Mesendoderm (in vitro differentiated cells): ENCODE results near the gene KRTAP4-3.
"Not testable (repeated sequence)": the region's sequence is repeated elsewhere in the genome, so short reads cannot be mapped to it uniquely, and the experiment has no call there.

Experiments used
- DNase-seq: peaks from one replicate; pipeline ENCODE4 v3.0.0; 2013
- H2AK5ac ChIP-seq: 2 replicates; pipeline ENCODE4 v1.6.1; 2013; ENCODE audit warnings: low read length, inconsistent platforms
- H2BK120ac ChIP-seq: 2 replicates; pipeline ENCODE4 v1.6.1; 2013; ENCODE audit warnings: low read depth, mild to moderate bottlenecking, low read length, moderate library complexity, mixed read lengths
- H2BK15ac ChIP-seq: replicated peaks from 2 replicates; pipeline ENCODE4 v1.6.1; 2013; ENCODE audit warnings: low read depth, mild to moderate bottlenecking, moderate library complexity
- H2BK5ac ChIP-seq: 2 replicates; pipeline ENCODE4 v1.6.1; 2013; ENCODE audit warnings: low read length, inconsistent platforms
- H3K18ac ChIP-seq: 2 replicates; pipeline ENCODE4 v1.6.1; 2013; ENCODE audit warnings: mild to moderate bottlenecking, low read length, mixed read lengths
- H3K23ac ChIP-seq: one replicate; pipeline ENCODE4 v1.6.1; 2013; ENCODE audit warnings: low read length
- H3K27ac ChIP-seq: 2 replicates; pipeline ENCODE4 v1.5.1; 2013; ENCODE audit warnings: low read depth, mild to moderate bottlenecking, inconsistent platforms, low read length, moderate library complexity
- H3K27me3 ChIP-seq: 2 replicates; pipeline ENCODE4 v1.6.1; 2013; ENCODE audit warnings: low read length, control low read depth, mild to moderate bottlenecking, inconsistent platforms; ENCODE audit not compliant: insufficient read depth, poor library complexity
- H3K36me3 ChIP-seq: 2 replicates; pipeline ENCODE4 v1.6.1; 2013; ENCODE audit warnings: low read length, inconsistent platforms; ENCODE audit not compliant: control insufficient read depth, insufficient read depth
- H3K4ac ChIP-seq: one replicate; pipeline ENCODE4 v1.6.1; 2013; ENCODE audit warnings: low read depth, mild to moderate bottlenecking, low read length, moderate library complexity
- H3K4me1 ChIP-seq: 2 replicates; pipeline ENCODE4 v1.6.1; 2013; ENCODE audit warnings: low read depth, low read length, inconsistent platforms; ENCODE audit not compliant: control insufficient read depth
- H3K4me2 ChIP-seq: 2 replicates; pipeline ENCODE4 v1.6.1; 2013; ENCODE audit warnings: low read length
- H3K4me3 ChIP-seq: 2 replicates; pipeline ENCODE4 v1.5.1; 2013; ENCODE audit warnings: mild to moderate bottlenecking, low read length
- H3K56ac ChIP-seq: one replicate; pipeline ENCODE4 v1.6.1; 2013; ENCODE audit warnings: low read length
- H3K79me1 ChIP-seq: 2 replicates; pipeline ENCODE4 v1.6.1; 2013; ENCODE audit warnings: low read length, inconsistent platforms
- H3K79me2 ChIP-seq: 2 replicates; pipeline ENCODE4 v1.6.1; 2013; ENCODE audit warnings: mild to moderate bottlenecking, low read length; ENCODE audit not compliant: control insufficient read depth, insufficient read depth
- H3K9ac ChIP-seq: 2 replicates; pipeline ENCODE4 v1.6.1; 2013; ENCODE audit warnings: low read length, inconsistent platforms
- H4K5ac ChIP-seq: one replicate; pipeline ENCODE4 v1.6.1; 2013; ENCODE audit warnings: low read length
- H4K8ac ChIP-seq: one replicate; pipeline ENCODE4 v1.6.1; 2013; ENCODE audit warnings: low read depth, mild to moderate bottlenecking, control low read depth, low read length, moderate library complexity
- WGBS: extraction: QIAGEN DNeasy Blood & Tissue Kit; methylation state at CpG from one replicate; pipeline ENCODE4 v1.1.7; 2013; ENCODE audit warnings: low lambda C conversion rate, missing lambda C conversion rate; ENCODE audit not compliant: insufficient coverage; ENCODE audit errors: extremely low coverage; 5-methylcytosine and 5-hydroxymethylcytosine counted together

The KRTAP4-3 gene

DNA sequence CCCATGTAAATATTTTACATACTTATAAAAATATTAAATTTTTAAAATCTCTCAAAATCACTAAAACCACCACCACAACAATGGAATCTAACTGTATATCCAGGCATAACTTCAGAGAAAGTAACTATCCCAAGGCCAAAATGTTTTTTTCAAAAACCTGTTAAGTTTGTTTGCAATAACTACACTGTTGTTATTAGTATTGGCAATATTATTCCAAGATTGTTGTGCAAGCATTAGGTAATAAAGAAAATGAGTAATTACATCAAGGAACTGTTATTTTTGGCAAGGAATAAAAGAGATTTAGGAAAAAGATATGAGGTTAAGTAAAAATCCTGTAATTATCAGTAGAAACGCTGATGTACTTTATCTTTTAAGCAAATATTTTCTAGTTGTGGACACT lies 40.6 kb downstream of the KRTAP4-3 start:
- Histone ChIP-seq H3K4me1 (no peaks in the 10 kb centered on the region), H4K5ac (no peak overlapping the region)
- WGBS = no CpG with 5 or more reads among the region's 1 CpG

GRCh38 chr17:41126412-41126811 lies 41.6 kb downstream of the KRTAP4-3 start:
- H3K4me3 ChIP-seq = no peak overlapping the region
- no peaks in the 10 kb centered on the region for H3K79me2 ChIP-seq
- H2BK15ac ChIP-seq = no peak overlapping the region
- H3K18ac ChIP-seq = no peak overlapping the region
- no peaks in the 10 kb centered on the region for H3K4me1 ChIP-seq
- no peak overlapping the region for H4K5ac ChIP-seq
- no peak overlapping the region for H3K4ac ChIP-seq
- no peak overlapping the region for H2BK120ac ChIP-seq
- no peaks in the 10 kb centered on the region for H3K79me1 ChIP-seq
- no peak overlapping the region for H3K27ac ChIP-seq
- no peak for DNase-seq
- WGBS = no CpG with 5 or more reads among the region's 3 CpGs
- H3K27me3 ChIP-seq = no peaks in the 10 kb centered on the region
- no peak overlapping the region for H2AK5ac ChIP-seq
- H4K8ac ChIP-seq = no peak overlapping the region
- no peak overlapping the region for H3K9ac ChIP-seq
- no peaks in the 10 kb centered on the region for H3K36me3 ChIP-seq
- H3K23ac ChIP-seq = no peak overlapping the region
- no peak overlapping the region for H3K4me2 ChIP-seq
- H2BK5ac ChIP-seq = no peak overlapping the region
- no peak overlapping the region for H3K56ac ChIP-seq

More for the DNA sequence above, 40.6 kb downstream of the KRTAP4-3 start:
- Histone ChIP-seq H3K27ac (no peak overlapping the region), H2AK5ac (no peak overlapping the region), H3K56ac (no peak overlapping the region), H4K8ac (no peak overlapping the region), H3K23ac (no peak overlapping the region), H3K79me1 (no peaks in the 10 kb centered on the region), H3K79me2 (no peaks in the 10 kb centered on the region), H3K36me3 (no peaks in the 10 kb centered on the region), H2BK15ac (no peak overlapping the region), H3K9ac (no peak overlapping the region), H3K4ac (no peak overlapping the region), H3K4me3 (no peak overlapping the region), H2BK120ac (no peak overlapping the region), H3K4me2 (no peak overlapping the region), H3K27me3 (no peaks in the 10 kb centered on the region), H2BK5ac (no peak overlapping the region), H3K18ac (no peak overlapping the region)
- DNase-seq = no peak

GRCh38 chr17:41125064-41125463 lies 43.0 kb downstream of the KRTAP4-3 start:
- Histone ChIP-seq H2BK5ac (no peak overlapping the region), H3K79me2 (no peaks in the 10 kb centered on the region), H3K27me3 (no peaks in the 10 kb centered on the region), H3K9ac (no peak overlapping the region), H3K23ac (no peak overlapping the region), H3K4ac (no peak overlapping the region), H3K4me3 (no peak overlapping the region), H2BK15ac (no peak overlapping the region), H3K4me1 (no peaks in the 10 kb centered on the region), H2BK120ac (no peak overlapping the region), H2AK5ac (no peak overlapping the region), H4K5ac (no peak overlapping the region), H3K79me1 (no peaks in the 10 kb centered on the region), H3K4me2 (no peak overlapping the region), H4K8ac (no peak overlapping the region), H3K56ac (no peak overlapping the region), H3K27ac (no peak overlapping the region), H3K18ac (no peak overlapping the region), H3K36me3 (no peaks in the 10 kb centered on the region)
- WGBS = no CpG with 5 or more reads among the region's 2 CpGs
- DNase-seq = no peak

GRCh38 chr17:41123991-41124371 lies 44.0 kb downstream of the KRTAP4-3 start, which contains the start of gene KRTAP4-12:
KRTAP4-12 (minus strand) TSS chr17:41124182; CDS start chr17:41124122, 60 bp downstream.
- H3K23ac ChIP-seq = not testable (repeated sequence)

GRCh38 chr17:41123292-41123990 lies 44.6 kb downstream of the KRTAP4-3 start:
- H3K56ac ChIP-seq, H4K8ac ChIP-seq: not testable (repeated sequence)

More at GRCh38 chr17:41123991-41124371, 44.0 kb downstream of the KRTAP4-3 start, which contains the start of gene KRTAP4-12:
- H3K4me2 ChIP-seq, H2BK120ac ChIP-seq, H3K56ac ChIP-seq, DNase-seq, H2AK5ac ChIP-seq, H3K4me1 ChIP-seq, H3K4me3 ChIP-seq, H3K27ac ChIP-seq, H2BK15ac ChIP-seq, H3K36me3 ChIP-seq, H3K27me3 ChIP-seq, H3K79me1 ChIP-seq, H4K8ac ChIP-seq, H2BK5ac ChIP-seq, H4K5ac ChIP-seq, H3K18ac ChIP-seq, H3K79me2 ChIP-seq, H3K4ac ChIP-seq, H3K9ac ChIP-seq: not testable (repeated sequence)
- no CpG with 5 or more reads among the region's 3 CpGs for WGBS

DNA sequence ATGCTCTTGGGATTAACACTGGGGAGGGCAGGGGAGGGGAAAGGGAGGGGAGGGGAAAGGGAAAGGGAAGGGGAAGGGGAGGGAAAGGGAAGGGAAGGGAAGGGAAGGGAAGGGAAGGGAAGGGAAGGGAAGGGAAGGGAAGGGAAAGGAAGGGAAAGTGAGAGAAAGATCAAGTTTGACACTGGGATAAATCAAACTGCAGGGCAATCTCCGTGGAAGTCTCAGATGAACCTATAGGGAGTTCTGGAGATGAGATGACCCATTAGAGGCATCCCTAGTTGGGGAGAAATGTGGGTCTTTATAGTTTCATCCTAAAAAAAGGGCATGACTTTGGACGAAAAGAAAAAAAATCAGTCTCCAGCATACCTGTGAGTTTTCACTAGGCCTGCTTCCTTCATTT lies 46.3 kb downstream of the KRTAP4-3 start:
- Histone ChIP-seq H3K56ac (no peak overlapping the region), H2BK120ac (no peak overlapping the region), H3K4me3 (no peak overlapping the region), H3K4me2 (no peak overlapping the region), H3K79me2 (no peaks in the 10 kb centered on the region), H3K79me1 (no peaks in the 10 kb centered on the region), H2BK15ac (no peak overlapping the region), H3K23ac (no peak overlapping the region), H2BK5ac (no peak overlapping the region), H3K27ac (no peak overlapping the region), H2AK5ac (no peak overlapping the region), H3K36me3 (no peaks in the 10 kb centered on the region), H3K9ac (no peak overlapping the region), H4K5ac (no peak overlapping the region), H3K4ac (no peak overlapping the region), H3K18ac (no peak overlapping the region), H3K4me1 (no peaks in the 10 kb centered on the region), H3K27me3 (no peaks in the 10 kb centered on the region), H4K8ac (no peak overlapping the region)
- no CpG with 5 or more reads among the region's 2 CpGs for WGBS
- DNase-seq = no peak

More at GRCh38 chr17:41123292-41123990, 44.6 kb downstream of the KRTAP4-3 start:
- H2AK5ac ChIP-seq, H3K27ac ChIP-seq, H3K4me1 ChIP-seq, H4K5ac ChIP-seq, H2BK120ac ChIP-seq, H3K79me1 ChIP-seq, H3K23ac ChIP-seq, DNase-seq, H3K79me2 ChIP-seq, H3K4ac ChIP-seq, H2BK15ac ChIP-seq, H3K4me3 ChIP-seq, H3K9ac ChIP-seq, H3K27me3 ChIP-seq, H2BK5ac ChIP-seq, H3K18ac ChIP-seq, H3K36me3 ChIP-seq, H3K4me2 ChIP-seq: not testable (repeated sequence)
- no CpG with 5 or more reads among the region's 12 CpGs for WGBS
